Kidney (tissue), 14 donors: ENCODE data around the gene TRA2B. TPM values are rescaled to one million over a fixed set of nuclear protein-coding genes. Genes with fewer than 3 reads are reported as not detected.

ENCODE experiments used
- DNase-seq, 5 donors: peaks; one replicate each; pipeline ENCODE4 v3.0.0-alpha.2; 2013 to 2020
- FAIRE-seq: peaks from 2 replicates; lab custom pipeline; 2012; peaks lifted over from hg19 to GRCh38; lab: Jason Lieb, UNC
- H3K27ac ChIP-seq, 2 donors: one replicate each; pipeline ENCODE4 v1.7.0; 2013; ENCODE audit warnings: low read depth in 2 of 2, low read length in 2 of 2, inconsistent platforms in 1 of 2
- H3K27me3 ChIP-seq: one replicate; pipeline ENCODE4 v1.7.1; 2013; ENCODE audit warnings: low read length, inconsistent platforms; ENCODE audit not compliant: control insufficient read depth, insufficient read depth
- H3K36me3 ChIP-seq, 3 donors: one replicate each; pipeline versions ENCODE4 v1.7.0 to v1.7.1; 2013; ENCODE audit warnings: low read length in 3 of 3, control low read depth in 1 of 3, inconsistent platforms in 1 of 3; ENCODE audit not compliant: insufficient read depth in 3 of 3, control insufficient read depth in 2 of 3
- H3K4me1 ChIP-seq, 3 donors: one replicate each; pipeline versions ENCODE4 v1.7.0 to v1.7.1; 2013; ENCODE audit warnings: low read length in 3 of 3, inconsistent platforms in 1 of 3, low read depth in 1 of 3; ENCODE audit not compliant: control insufficient read depth in 2 of 3, insufficient read depth in 2 of 3
- H3K4me3 ChIP-seq, 3 donors: one replicate each; pipeline versions ENCODE4 v1.7.0 to v1.8.1; 2013; ENCODE audit warnings: low read length in 3 of 3, control low read depth in 1 of 3, inconsistent platforms in 1 of 3
- H3K9ac ChIP-seq, 3 donors: one replicate each; pipeline versions ENCODE4 v1.7.0 to v1.7.1; 2013; ENCODE audit warnings: low read length in 3 of 3, control low read depth in 1 of 3, inconsistent platforms in 1 of 3
- H3K9me3 ChIP-seq, 3 donors: one replicate each; pipeline versions ENCODE4 v1.7.0 to v1.7.1; 2013; ENCODE audit warnings: low read length in 3 of 3, control low read depth in 1 of 3, inconsistent platforms in 1 of 3; ENCODE audit not compliant: control insufficient read depth in 2 of 3, insufficient read depth in 1 of 3
- CTCF ChIP-seq: IDR thresholded peaks from 3 replicates; pipeline ENCODE4 v1.5.1; 2012; ENCODE audit warnings: mild to moderate bottlenecking, moderate library complexity, borderline replicate concordance; ENCODE audit not compliant: insufficient read depth; ENCODE audit errors: extremely low read depth
- intact Hi-C: fragments of 100-400 bp; cut with DNase I; formaldehyde crosslinking; loops from one replicate; pipeline ENCODE4 v1.11.1; 2022
- polyA plus RNA-seq: library from polyadenylated mRNA; stranded (reverse); fragments of 350-450 nt; fragmentation: Illumina TruSeq; extraction: RNeasy Lipid Tissue Mini Kit (QIAGEN cat#74804); gene quantifications from one replicate; pipeline ENCODE4 v1.2.3, GENCODE V29; 2014; ENCODE audit warnings: low read depth, low replicate concordance; ENCODE audit not compliant: insufficient read depth
- total RNA-seq: library from RNA; stranded (reverse); fragmentation: NEBNext Ultra II Directional; extraction: Animal tissue kit (Norgen Biotek cat#: 25700); gene quantifications from one replicate; pipeline ENCODE4 v1.2.1, GENCODE V29; 2021
- donor health status: control.
- donor health status: control.
- donor health status: control.
- donor health status: control.
- donor health status: control.
- donor health status: DM: yes; HTN: yes; CAD: no.
- donor health status: Normal renal cell carcinoma (clear cell type).

Gene TRA2B
- total and polyA plus RNA-seq, 2 donors from 2014 or later: 66.8 to 109 TPM

DNA sequence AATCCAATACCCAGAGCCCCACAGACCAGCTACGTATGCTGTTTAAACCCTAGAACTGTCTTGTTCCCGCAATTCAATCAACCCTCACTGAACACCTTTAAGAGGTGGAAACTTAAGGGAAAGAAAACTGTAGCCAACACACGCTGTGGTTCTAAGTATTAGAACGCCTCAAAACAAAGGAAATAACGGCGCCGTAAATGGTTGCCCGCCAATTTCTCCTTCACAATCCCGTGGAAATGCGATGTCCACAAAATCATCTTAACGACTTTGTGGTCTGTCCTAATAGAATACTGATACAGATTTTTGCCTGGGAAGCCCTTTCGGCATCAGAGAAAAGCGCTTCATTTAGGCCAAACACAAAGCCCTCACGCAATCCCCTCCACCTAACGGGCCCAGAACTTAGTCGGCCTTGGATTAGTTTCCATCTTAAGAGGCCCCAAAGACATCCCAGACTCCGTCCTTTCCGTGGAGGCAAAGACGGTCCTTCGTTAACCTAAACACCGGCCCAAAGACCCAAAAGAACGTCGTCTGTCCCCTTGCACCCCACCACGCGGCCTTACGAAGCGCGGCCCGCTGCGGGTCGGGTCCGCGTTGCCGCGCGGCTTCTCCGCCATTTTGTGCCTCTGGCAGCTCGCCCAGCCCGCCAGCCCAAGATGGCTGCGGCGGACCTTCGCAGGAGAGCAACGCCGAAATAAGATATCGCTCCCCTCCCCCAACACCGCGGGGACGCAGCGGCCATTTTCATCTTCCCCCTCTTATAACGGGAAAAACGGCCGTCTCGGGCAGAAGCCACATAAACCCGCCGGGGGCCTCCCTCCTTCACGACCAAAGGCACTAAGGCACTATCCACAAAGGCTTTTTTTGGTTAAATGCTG is 763 bp downstream of the TRA2B start:
- no peak for TF ChIP-seq CTCF
- Histone ChIP-seq H3K27me3 (no peaks in the 10 kb centered on the region), H3K9ac (peak overlapping the region; percentile 99 to 100 (median 100)), H3K9me3 (no peaks in the 10 kb centered on the region), H3K4me1 (peaks cover 0 to 17% (median 11%) of the 10 kb centered on the region in 3 donors), H3K4me3 (peak overlapping the region; percentile 89 to 98 (median 94)), H3K27ac (peak overlapping the region; percentile 100), H3K36me3 (no peaks in the 10 kb centered on the region)
- DNase-seq (peak; percentile 92 to 96 (median 95)), FAIRE-seq (no peak)
- intact Hi-C loops: no loop called here

DNA sequence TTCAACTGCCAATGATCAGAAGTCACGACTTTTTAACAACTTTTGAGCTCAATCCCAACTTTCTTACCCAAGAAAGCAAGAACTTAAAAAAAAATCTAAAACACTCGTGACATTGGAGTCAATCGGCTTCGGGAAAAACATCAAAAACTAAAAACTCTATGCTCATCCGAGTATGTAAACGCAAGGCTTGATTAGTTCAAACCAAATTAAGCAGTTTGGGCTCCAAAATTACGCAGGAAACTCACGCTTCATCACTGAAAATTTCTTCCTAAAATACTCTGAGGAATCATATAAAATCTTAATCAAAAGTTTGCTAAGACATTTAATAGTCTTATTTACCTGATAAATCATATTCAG is 1.6 kb downstream of the TRA2B start:
- no peak for FAIRE-seq
- no peaks in the 10 kb centered on the region for H3K27me3 ChIP-seq
- H3K27ac ChIP-seq: peak overlapping the region in 1 of 2 donors; percentile 100

GRCh38 chr3:185935465-185936272 is 2.1 kb downstream of the TRA2B start:
- Histone ChIP-seq H3K4me1 (peaks cover 0 to 28% (median 18%) of the 10 kb centered on the region in 3 donors), H3K9me3 (no peaks in the 10 kb centered on the region), H3K27me3 (no peaks in the 10 kb centered on the region), H3K9ac (peak overlapping the region; percentile 39 to 100 (median 99)), H3K4me3 (peak overlapping the region; percentile 89 to 98 (median 94)), H3K27ac (peak overlapping the region in 1 of 2 donors; percentile 52), H3K36me3 (no peaks in the 10 kb centered on the region)
- DNase-seq (peak in 2 of 5 donors; percentile 43 to 61), FAIRE-seq (no peak)
- intact Hi-C loops: no loop called here
- TF ChIP-seq CTCF: no peak

More for the DNA sequence above, 1.6 kb downstream of the TRA2B start:
- DNase-seq: no peak
- intact Hi-C loops: no loop called here
- Histone ChIP-seq H3K36me3 (no peaks in the 10 kb centered on the region), H3K9ac (peak overlapping the region; percentile 99 to 100 (median 100)), H3K4me3 (peak overlapping the region; percentile 89 to 98 (median 94)), H3K9me3 (no peaks in the 10 kb centered on the region), H3K4me1 (peaks cover 0 to 22% (median 12%) of the 10 kb centered on the region in 3 donors)
- TF ChIP-seq CTCF: no peak
